Tibial nerve (tissue), 4 donors: Measurements from ENCODE around the gene CHORDC1. TPM values are rescaled to one million over a fixed set of nuclear protein-coding genes. Genes with fewer than 3 reads are reported as not detected.

ENCODE experiments used
- DNase-seq, 2 donors: peaks; one replicate each; pipeline ENCODE4 v3.0.0-alpha.2; 2019; ENCODE audit warnings: low spot score in 2 of 2
- H3K27ac ChIP-seq, 4 donors: fragments of 200-600 bp; sonication (generic) in 3 of 4; one replicate each; pipeline ENCODE4 v1.5.1; 2017 to 2019; ENCODE audit warnings: mild to moderate bottlenecking in 1 of 4
- H3K27me3 ChIP-seq, 2 donors: fragments of 200-600 bp; sonication (generic) in 1 of 2; one replicate each; pipeline versions ENCODE4 v1.5.1 to v1.6.0; 2017 to 2019
- H3K36me3 ChIP-seq, 3 donors: fragments of 200-600 bp; sonication (generic); one replicate each; pipeline ENCODE4 v1.5.1; 2018 to 2019
- H3K4me1 ChIP-seq, 4 donors: fragments of 200-600 bp; sonication (generic) in 3 of 4; one replicate each; pipeline ENCODE4 v1.5.1; 2017 to 2019
- H3K4me3 ChIP-seq, 4 donors: fragments of 200-600 bp; sonication (generic) in 3 of 4; one replicate each; pipeline ENCODE4 v1.5.1; 2017 to 2019; ENCODE audit warnings: mild to moderate bottlenecking in 1 of 4, moderate library complexity in 1 of 4
- H3K9me3 ChIP-seq, 4 donors: fragments of 200-600 bp; sonication (generic) in 3 of 4; one replicate each; pipeline ENCODE4 v1.5.1; 2017 to 2019
- EP300 ChIP-seq, 2 donors: sonication (generic); formaldehyde crosslinking; IDR thresholded peaks; one replicate each; pipeline ENCODE4 v1.6.1; 2017; ENCODE audit warnings: antibody characterized with exemption in 2 of 2, mild to moderate bottlenecking in 1 of 2
- POLR2A ChIP-seq, 2 donors: fragments of 450-650 bp; IDR thresholded peaks; one replicate each; pipeline ENCODE4 v1.6.1; 2017; ENCODE audit warnings: antibody characterized with exemption in 2 of 2, mild to moderate bottlenecking in 2 of 2, moderate library complexity in 2 of 2
- WGBS, 2 donors: methylation state at CpG; one replicate each; pipeline ENCODE4 v1.1.5; 2018; 5-methylcytosine and 5-hydroxymethylcytosine counted together
- total RNA-seq, 4 donors: library from RNA; depleted of rRNA; stranded (reverse); fragments of >200 nt; gene quantifications; one replicate each; pipeline ENCODE4 v1.1.0, GENCODE V29; 2016
- TF ChIP-seq, protein P1 (sequence below), 5 experiments: fragments of 200-600 bp in 3 of 5; fragments of 450-650 bp in 2 of 5; sonication (generic) in 3 of 5; IDR thresholded peaks; one replicate each; pipeline ENCODE4 v1.5.1; 2016 to 2019; ENCODE audit warnings: antibody characterized with exemption in 5 of 5, mild to moderate bottlenecking in 3 of 5, moderate library complexity in 2 of 5

CHORDC1 gene
- total RNA-seq, 4 donors from 2014 or later: 30.0 to 69.3 (median 46.6) TPM

DNA sequence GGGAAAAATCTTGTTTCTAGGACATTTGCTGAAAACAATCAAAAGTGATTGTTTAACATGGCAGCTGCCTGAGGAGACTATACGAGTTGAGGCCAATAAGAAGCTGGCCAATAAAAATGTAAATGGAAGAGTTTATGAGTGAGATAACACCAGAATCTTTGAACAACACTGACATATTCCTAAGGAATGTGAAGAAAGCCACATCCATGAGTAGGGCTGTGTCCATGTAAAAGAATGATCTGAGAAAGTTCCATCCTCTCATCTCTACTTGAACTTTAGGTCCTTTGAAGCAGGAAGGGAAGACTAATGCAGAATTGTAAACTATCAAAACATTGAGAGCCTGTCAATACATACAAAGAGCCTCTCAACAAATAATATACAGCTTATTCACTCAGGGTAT, 6.9 kb upstream of the CHORDC1 start:
- Histone ChIP-seq H3K27ac (no peak overlapping the region), H3K4me1 (peaks cover 0 to 5% (median 0%) of the 10 kb centered on the region in 4 donors), H3K36me3 (peaks cover 0 to 7% (median 0%) of the 10 kb centered on the region in 3 donors), H3K4me3 (no peak overlapping the region), H3K27me3 (no peaks in the 10 kb centered on the region), H3K9me3 (peaks cover 0 to 7% (median 0%) of the 10 kb centered on the region in 4 donors)
- TF ChIP-seq, protein P1, sequence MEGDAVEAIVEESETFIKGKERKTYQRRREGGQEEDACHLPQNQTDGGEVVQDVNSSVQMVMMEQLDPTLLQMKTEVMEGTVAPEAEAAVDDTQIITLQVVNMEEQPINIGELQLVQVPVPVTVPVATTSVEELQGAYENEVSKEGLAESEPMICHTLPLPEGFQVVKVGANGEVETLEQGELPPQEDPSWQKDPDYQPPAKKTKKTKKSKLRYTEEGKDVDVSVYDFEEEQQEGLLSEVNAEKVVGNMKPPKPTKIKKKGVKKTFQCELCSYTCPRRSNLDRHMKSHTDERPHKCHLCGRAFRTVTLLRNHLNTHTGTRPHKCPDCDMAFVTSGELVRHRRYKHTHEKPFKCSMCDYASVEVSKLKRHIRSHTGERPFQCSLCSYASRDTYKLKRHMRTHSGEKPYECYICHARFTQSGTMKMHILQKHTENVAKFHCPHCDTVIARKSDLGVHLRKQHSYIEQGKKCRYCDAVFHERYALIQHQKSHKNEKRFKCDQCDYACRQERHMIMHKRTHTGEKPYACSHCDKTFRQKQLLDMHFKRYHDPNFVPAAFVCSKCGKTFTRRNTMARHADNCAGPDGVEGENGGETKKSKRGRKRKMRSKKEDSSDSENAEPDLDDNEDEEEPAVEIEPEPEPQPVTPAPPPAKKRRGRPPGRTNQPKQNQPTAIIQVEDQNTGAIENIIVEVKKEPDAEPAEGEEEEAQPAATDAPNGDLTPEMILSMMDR (IDR thresholded peaks at IDR 0.05): no peak
- no peak for TF ChIP-seq POLR2A (IDR thresholded peaks at IDR 0.05)
- no peak for TF ChIP-seq EP300 (IDR thresholded peaks at IDR 0.05)
- 78 to 88% methylated on average over 1 of the region's 1 CpG for whole genome bisulfite sequencing, 2 donors
- DNase-seq: no peak

DNA sequence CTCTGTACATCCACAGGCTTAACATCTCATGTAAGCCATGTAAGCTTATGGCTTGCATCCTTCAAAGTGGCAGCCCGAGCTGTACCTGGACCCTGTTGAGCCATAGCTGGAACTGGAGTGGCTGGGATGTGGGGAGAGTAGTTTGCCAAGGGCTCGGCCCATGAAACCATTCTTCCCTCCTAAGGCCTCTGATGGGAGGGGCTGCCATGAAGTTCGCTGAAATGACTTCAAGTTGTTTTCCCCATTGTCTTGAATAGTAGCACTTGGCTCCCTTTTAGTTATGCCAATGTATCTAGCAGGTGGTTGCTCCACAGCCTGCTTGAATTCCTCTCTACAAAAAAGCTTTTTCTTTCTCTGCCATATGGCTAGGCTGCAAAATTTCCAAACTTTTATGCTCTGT, 5.2 kb upstream of the CHORDC1 start:
- TF ChIP-seq EP300 (IDR thresholded peaks at IDR 0.05) (no peak), POLR2A (IDR thresholded peaks at IDR 0.05) (no peak)
- TF ChIP-seq, protein P1 (IDR thresholded peaks at IDR 0.05): no peak
- Histone ChIP-seq H3K36me3 (peaks cover 0 to 7% (median 0%) of the 10 kb centered on the region in 3 donors), H3K4me3 (no peak overlapping the region), H3K9me3 (peaks cover 0 to 7% (median 0%) of the 10 kb centered on the region in 4 donors), H3K27me3 (no peaks in the 10 kb centered on the region), H3K27ac (no peak overlapping the region), H3K4me1 (peaks cover 0 to 20% (median 0%) of the 10 kb centered on the region in 4 donors)
- DNase-seq: no peak
- WGBS, 2 donors: 91 to 96% methylated on average over 3 of the region's 3 CpGs

DNA sequence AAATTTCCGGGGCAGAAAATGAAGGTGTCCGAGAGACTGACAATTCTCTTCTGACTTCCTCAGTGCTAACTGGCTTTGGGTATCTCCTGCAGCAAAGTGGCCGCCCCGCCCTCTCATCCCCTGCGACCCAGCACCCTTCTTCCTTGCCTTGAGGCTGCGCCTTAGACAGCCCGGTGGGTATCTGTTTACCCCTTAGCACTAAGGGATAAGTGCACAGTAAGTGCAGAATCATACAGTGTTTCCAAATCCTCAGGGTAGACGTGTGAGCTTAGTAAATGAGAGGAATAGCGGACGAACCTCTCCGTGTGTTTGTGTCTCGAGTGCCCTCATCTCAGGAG, 368 bp upstream of the CHORDC1 start:
- H3K27me3 ChIP-seq: no peaks in the 10 kb centered on the region
- peaks cover 0 to 3% (median 0%) of the 10 kb centered on the region in 4 donors for H3K9me3 ChIP-seq
- TF ChIP-seq, protein P1 (IDR thresholded peaks at IDR 0.05): no peak
- TF ChIP-seq EP300 (IDR thresholded peaks at IDR 0.05): no peak
- peaks cover 0 to 49% (median 18%) of the 10 kb centered on the region in 4 donors for H3K4me1 ChIP-seq
- no peak for DNase-seq
- peak overlapping the region; percentile 88 to 91 (median 89) for H3K27ac ChIP-seq
- peak overlapping the region; percentile 60 to 91 (median 81) for H3K4me3 ChIP-seq
- 0 to 1% methylated on average over 12 of the region's 12 CpGs for WGBS, 2 donors
- peaks cover 0 to 5% (median 0%) of the 10 kb centered on the region in 3 donors for H3K36me3 ChIP-seq

DNA sequence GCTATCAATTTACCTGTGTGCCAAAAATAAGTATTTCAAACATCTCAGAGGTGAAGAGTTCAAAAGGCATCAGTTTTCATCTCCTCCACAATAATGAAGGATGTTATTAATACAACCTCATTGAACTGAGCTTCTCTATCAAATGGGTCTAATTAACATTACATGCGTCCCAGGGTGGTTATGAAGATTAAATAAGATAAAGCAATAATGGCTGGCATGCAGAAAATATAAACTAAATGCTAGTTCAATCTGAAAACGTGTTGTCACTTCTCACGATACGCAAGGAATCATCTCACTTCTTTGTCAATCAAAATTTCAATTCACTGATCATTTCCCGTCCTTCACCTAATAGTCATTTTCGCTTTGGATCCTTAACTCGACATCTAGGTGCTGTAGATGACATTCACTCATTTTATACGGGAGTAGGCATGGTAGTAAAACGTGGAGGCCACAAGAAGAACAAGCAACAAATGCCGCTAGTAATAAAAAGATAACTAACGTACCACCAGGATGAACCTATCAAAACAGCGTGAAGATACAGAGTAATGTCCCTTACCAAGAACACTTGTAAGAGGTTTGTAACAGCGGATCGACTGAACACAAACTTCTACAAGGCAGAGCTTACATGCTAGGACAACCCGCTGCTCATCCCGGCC, 918 bp downstream of the CHORDC1 start:
- H3K36me3 ChIP-seq: no peaks in the 10 kb centered on the region
- no peak for DNase-seq
- H3K27me3 ChIP-seq: no peaks in the 10 kb centered on the region
- TF ChIP-seq POLR2A (IDR thresholded peaks at IDR 0.05) (no peak), EP300 (IDR thresholded peaks at IDR 0.05) (no peak)
- H3K27ac ChIP-seq: peak overlapping the region; percentile 88 to 91 (median 89)
- H3K4me3 ChIP-seq: peak overlapping the region; percentile 60 to 91 (median 81)
- no peaks in the 10 kb centered on the region for H3K9me3 ChIP-seq
- peaks cover 0 to 59% (median 18%) of the 10 kb centered on the region in 4 donors for H3K4me1 ChIP-seq
- 7% methylated on average over 16 of the region's 16 CpGs for WGBS, 2 donors

DNA sequence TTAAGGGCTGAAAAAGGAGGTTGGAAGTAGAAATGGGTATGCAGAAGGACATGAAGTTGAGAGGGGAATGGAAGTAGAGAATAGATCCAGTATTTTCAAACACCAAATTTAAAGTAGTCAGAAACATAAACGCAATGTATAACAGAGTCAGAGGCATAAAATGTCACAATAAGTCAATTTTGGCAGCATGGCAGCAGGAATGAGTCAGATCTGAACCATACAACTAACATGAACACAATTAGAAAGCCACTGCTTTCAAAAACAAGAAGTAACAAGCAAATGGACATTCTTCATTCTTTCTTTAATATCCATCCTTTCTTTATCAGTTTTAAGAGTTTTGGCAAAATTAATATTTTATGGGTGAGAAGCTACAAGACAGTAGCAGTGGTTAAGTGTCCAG, 2.5 kb downstream of the CHORDC1 start:
- Histone ChIP-seq H3K4me3 (no peak overlapping the region), H3K4me1 (peaks cover 0 to 61% (median 18%) of the 10 kb centered on the region in 4 donors), H3K36me3 (peaks cover 0 to 4% (median 0%) of the 10 kb centered on the region in 3 donors), H3K27me3 (no peaks in the 10 kb centered on the region), H3K9me3 (no peaks in the 10 kb centered on the region), H3K27ac (no peak overlapping the region)
- WGBS, 2 donors: 38 to 44% methylated on average over 1 of the region's 1 CpG
- TF ChIP-seq, protein P1 (IDR thresholded peaks at IDR 0.05): no peak
- no peak for TF ChIP-seq POLR2A (IDR thresholded peaks at IDR 0.05)
- TF ChIP-seq EP300 (IDR thresholded peaks at IDR 0.05): no peak
- no peak for DNase-seq
